ENCODE data around the gene PTTG1IP.

PTTG1IP gene

GRCh38 chr21:44817914-44818639, 55.4 kb downstream of the PTTG1IP start, which contains the start of gene SUMO3:
TSS of gene SUMO3 (minus strand) at chr21:44818062. CDS start at chr21:44817968, 94 bp downstream.
- peak; percentile 79 to 82 for DNase-seq

- DNase-seq: peak; percentile 93 to 94
Measured at GRCh38 chr21:44817506-44817880, 56.0 kb downstream of the PTTG1IP start.

- no peak for DNase-seq
Measured at GRCh38 chr21:44816761-44817505, 56.6 kb downstream of the PTTG1IP start.

GRCh38 chr21:44815852-44816628, 57.5 kb downstream of the PTTG1IP start:
- DNase-seq: no peak

- no peak for DNase-seq
Measured at GRCh38 chr21:44815225-44815624, 58.3 kb downstream of the PTTG1IP start.

GRCh38 chr21:44814498-44815023, 58.9 kb downstream of the PTTG1IP start:
- DNase-seq: no peak

GRCh38 chr21:44813727-44814126, 59.8 kb downstream of the PTTG1IP start:
- DNase-seq: no peak

GRCh38 chr21:44813149-44813548, 60.3 kb downstream of the PTTG1IP start:
- no peak for DNase-seq

GRCh38 chr21:44812640-44813039, 60.9 kb downstream of the PTTG1IP start:
- DNase-seq: no peak

GRCh38 chr21:44810779-44811178, 62.7 kb downstream of the PTTG1IP start:
- DNase-seq: no peak

- DNase-seq: no peak
Measured at GRCh38 chr21:44805859-44806258, 67.6 kb downstream of the PTTG1IP start.

GRCh38 chr21:44805226-44805625, 68.3 kb downstream of the PTTG1IP start:
- no peak for DNase-seq

- DNase-seq: no peak
Measured at GRCh38 chr21:44804762-44805161, 68.7 kb downstream of the PTTG1IP start.

- DNase-seq: no peak
Measured at GRCh38 chr21:44803651-44804050, 69.8 kb downstream of the PTTG1IP start.

- DNase-seq: peak in 1 of 2 experiments; percentile 11
Measured at GRCh38 chr21:44802396-44803153, 70.9 kb downstream of the PTTG1IP start.

- DNase-seq: peak; percentile 85 to 89
Measured at GRCh38 chr21:44801468-44802395, 71.8 kb downstream of the PTTG1IP start, which contains the start of gene UBE2G2. TSS of gene UBE2G2 (minus strand) at chr21:44801820. CDS start at chr21:44801748, 72 bp downstream.

- peak in 1 of 2 experiments; percentile 11 for DNase-seq
Measured at GRCh38 chr21:44800971-44801467, 72.5 kb downstream of the PTTG1IP start.

GRCh38 chr21:44800103-44800502, 73.4 kb downstream of the PTTG1IP start:
- DNase-seq: peak; percentile 14 to 27

- DNase-seq: no peak
Measured at GRCh38 chr21:44799646-44800045, 73.8 kb downstream of the PTTG1IP start.

Measured in activated CD4-positive, alpha-beta T cell treated with anti-CD3 and anti-CD28 coated beads, Interleukin-2, amount 50 U/mL, for 48 hours (primary cell).